Measurements from ENCODE around the gene PTGES.
"Not testable (repeated sequence)": the region's sequence is repeated elsewhere in the genome, so short reads cannot be mapped to it uniquely, and the experiment has no call there.

PTGES gene

GRCh38 chr9:129752900-129753729, at the start of gene PTGES:
PTGES (minus strand) TSS chr9:129753042; CDS start chr9:129753012, 30 bp downstream.
- DNase-seq, result peak; percentile 13 to 61 (median 39)

- no peak for DNase-seq
These were observed 48.7 kb upstream of the PTGES start for GRCh38 chr9:129801504-129801903.

GRCh38 chr9:129798973-129799372, 46.1 kb upstream of the PTGES start:
- DNase-seq, result no peak

- not testable (repeated sequence) for DNase-seq
These were observed 43.2 kb upstream of the PTGES start for GRCh38 chr9:129796029-129796428.

- no peak for DNase-seq
These were observed 41.7 kb upstream of the PTGES start for GRCh38 chr9:129794549-129794948.

GRCh38 chr9:129786481-129786880, 33.6 kb upstream of the PTGES start:
- DNase-seq, result no peak

GRCh38 chr9:129785866-129786265, 33.0 kb upstream of the PTGES start:
- no peak for DNase-seq

GRCh38 chr9:129784970-129785369, 32.1 kb upstream of the PTGES start:
- not testable (repeated sequence) for DNase-seq

GRCh38 chr9:129783516-129784361, 30.9 kb upstream of the PTGES start:
- DNase-seq, result peak; percentile 54 to 85 (median 61)

- DNase-seq, result no peak
These were observed 29.1 kb upstream of the PTGES start for GRCh38 chr9:129781981-129782380.

- DNase-seq, result no peak
These were observed 28.3 kb upstream of the PTGES start for GRCh38 chr9:129781131-129781530.

GRCh38 chr9:129779560-129780190, 26.8 kb upstream of the PTGES start:
- no peak for DNase-seq

GRCh38 chr9:129778469-129778868, 25.6 kb upstream of the PTGES start:
- DNase-seq, result no peak

- DNase-seq, result no peak
These were observed 24.9 kb upstream of the PTGES start for GRCh38 chr9:129777769-129778130.

GRCh38 chr9:129776938-129777768, 24.3 kb upstream of the PTGES start:
- DNase-seq, result no peak

- no peak for DNase-seq
These were observed 23.7 kb upstream of the PTGES start for GRCh38 chr9:129776566-129776937.

GRCh38 chr9:129776096-129776495, 23.3 kb upstream of the PTGES start:
- DNase-seq, result not testable (repeated sequence)

GRCh38 chr9:129775448-129775798, 22.6 kb upstream of the PTGES start:
- no peak for DNase-seq

GRCh38 chr9:129774791-129775447, 22.1 kb upstream of the PTGES start:
- no peak for DNase-seq

- DNase-seq, result no peak
These were observed 20.6 kb upstream of the PTGES start for GRCh38 chr9:129773262-129774048.

GRCh38 chr9:129770741-129771140, 17.9 kb upstream of the PTGES start:
- DNase-seq, result no peak

All from stimulated activated naive CD4-positive, alpha-beta T cell (primary cell).